ENCODE measurements around the gene SORBS1. TPM values are rescaled to one million over a fixed set of nuclear protein-coding genes. Genes with fewer than 3 reads are reported as not detected.
"Not testable (repeated sequence)": the region's sequence is repeated elsewhere in the genome, so short reads cannot be mapped to it uniquely, and the experiment has no call there.

SORBS1 gene
- total RNA-seq, 2 experiments from 2014 or later = 0.57 to 3.1 TPM

DNA sequence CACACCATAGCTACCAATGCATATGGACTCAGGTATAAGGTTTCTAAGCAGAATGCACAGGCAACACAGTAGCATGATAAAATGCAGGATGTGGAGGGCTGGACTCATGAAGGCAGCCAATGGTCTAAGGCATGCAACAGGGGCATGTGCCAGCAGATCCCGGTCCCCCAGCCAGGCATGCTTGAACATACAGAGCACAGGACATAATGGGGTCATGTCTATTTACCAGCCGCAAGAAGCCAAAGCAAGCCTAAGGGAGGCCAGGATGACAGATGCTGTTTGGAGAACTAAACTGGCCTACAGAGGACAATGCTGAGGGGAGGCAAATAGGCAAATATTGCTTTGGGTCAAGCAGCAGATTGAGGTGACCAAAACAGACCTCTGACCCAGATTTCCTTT, 210.3 kb downstream of the SORBS1 start:
- H3K4me3 ChIP-seq (ENCODE audit: low read depth, low read length, poor library complexity, severe bottlenecking) = no peak overlapping the region
- no peaks in the 10 kb centered on the region for H3K9me3 ChIP-seq (ENCODE audit: low read length)
- POLR2A ChIA-PET = interaction anchor here (1.4 to 1.5 kb wide), 2 partner anchors 11 to 32 kb away, joined by 3 to 4 read pairs; no protein-coding TSS in a partner anchor
- CTCF ChIA-PET (ENCODE audit: unreplicated experiment) = no interaction called here
- BruUV-seq (replicated peaks) = no TSS peak
- no peak overlapping the region for H2AFZ ChIP-seq (ENCODE audit: low read length)
- H3K79me2 ChIP-seq (ENCODE audit: insufficient read depth, low read depth, low read length) = no peaks in the 10 kb centered on the region
- TF ChIP-seq, protein P1, sequence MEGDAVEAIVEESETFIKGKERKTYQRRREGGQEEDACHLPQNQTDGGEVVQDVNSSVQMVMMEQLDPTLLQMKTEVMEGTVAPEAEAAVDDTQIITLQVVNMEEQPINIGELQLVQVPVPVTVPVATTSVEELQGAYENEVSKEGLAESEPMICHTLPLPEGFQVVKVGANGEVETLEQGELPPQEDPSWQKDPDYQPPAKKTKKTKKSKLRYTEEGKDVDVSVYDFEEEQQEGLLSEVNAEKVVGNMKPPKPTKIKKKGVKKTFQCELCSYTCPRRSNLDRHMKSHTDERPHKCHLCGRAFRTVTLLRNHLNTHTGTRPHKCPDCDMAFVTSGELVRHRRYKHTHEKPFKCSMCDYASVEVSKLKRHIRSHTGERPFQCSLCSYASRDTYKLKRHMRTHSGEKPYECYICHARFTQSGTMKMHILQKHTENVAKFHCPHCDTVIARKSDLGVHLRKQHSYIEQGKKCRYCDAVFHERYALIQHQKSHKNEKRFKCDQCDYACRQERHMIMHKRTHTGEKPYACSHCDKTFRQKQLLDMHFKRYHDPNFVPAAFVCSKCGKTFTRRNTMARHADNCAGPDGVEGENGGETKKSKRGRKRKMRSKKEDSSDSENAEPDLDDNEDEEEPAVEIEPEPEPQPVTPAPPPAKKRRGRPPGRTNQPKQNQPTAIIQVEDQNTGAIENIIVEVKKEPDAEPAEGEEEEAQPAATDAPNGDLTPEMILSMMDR (conservative IDR thresholded peaks at IDR 0.05; ENCODE audit: low read length) = no peak
- no peak for TF ChIP-seq EZH2phosphoT487 (IDR thresholded peaks at IDR 0.05; ENCODE audit: borderline replicate concordance, low read depth, low read length)
- H3K27ac ChIP-seq (ENCODE audit: low read depth, low read length, poor library complexity, severe bottlenecking) = no peak overlapping the region
- H3K36me3 ChIP-seq (ENCODE audit: insufficient read depth, low read length) = no peaks in the 10 kb centered on the region
- DNase-seq (ENCODE audit: low spot score) = no peak
- intact Hi-C loops (cut with micrococcal nuclease; ENCODE audit: unreplicated experiment) = no loop called here
- H3K4me2 ChIP-seq (ENCODE audit: low read length) = no peak overlapping the region
- H4K20me1 ChIP-seq (ENCODE audit: insufficient read depth, low read length) = no peaks in the 10 kb centered on the region
- H3K9me2 ChIP-seq (ENCODE audit: insufficient read depth, low read length) = no peaks in the 10 kb centered on the region
- H3K4me1 ChIP-seq (ENCODE audit: insufficient read depth, low read length, poor library complexity, severe bottlenecking) = no peaks in the 10 kb centered on the region

DNA sequence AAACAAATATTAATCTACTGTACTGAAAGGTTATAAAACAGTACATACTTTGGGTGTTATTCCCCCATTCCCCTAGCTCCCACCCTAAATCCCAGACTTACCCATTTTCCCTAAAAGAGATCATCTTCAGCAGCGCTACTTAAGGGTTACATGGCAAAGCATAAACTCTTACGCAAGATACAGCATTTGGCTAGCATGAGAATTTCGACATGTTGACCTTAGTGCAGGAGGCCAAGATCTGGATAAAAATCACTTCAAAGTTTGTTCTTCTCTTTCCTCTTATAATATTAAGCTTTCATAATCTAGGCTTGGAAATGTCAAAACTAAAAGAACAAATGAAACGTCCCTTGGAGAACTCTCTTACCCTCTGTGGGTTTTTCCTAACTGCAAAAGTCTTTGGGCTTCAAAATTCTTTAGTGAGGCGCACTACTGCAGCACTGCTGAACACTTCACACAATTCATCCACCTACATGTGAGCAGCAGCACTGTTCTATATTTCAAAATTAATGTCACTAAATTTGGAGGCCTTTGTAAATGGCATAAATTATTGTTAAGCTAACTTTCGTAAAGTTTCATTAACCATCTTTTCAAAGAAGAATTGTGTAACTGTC, 210.8 kb downstream of the SORBS1 start:
- no TSS peak for BruUV-seq (replicated peaks)
- no peak overlapping the region for H3K4me3 ChIP-seq (ENCODE audit: low read depth, low read length, poor library complexity, severe bottlenecking)
- H3K9me2 ChIP-seq (ENCODE audit: insufficient read depth, low read length) = no peaks in the 10 kb centered on the region
- TF ChIP-seq, protein P1 (conservative IDR thresholded peaks at IDR 0.05; ENCODE audit: low read length) = no peak
- no peak for TF ChIP-seq EZH2phosphoT487 (IDR thresholded peaks at IDR 0.05; ENCODE audit: borderline replicate concordance, low read depth, low read length)
- no peaks in the 10 kb centered on the region for H3K9me3 ChIP-seq (ENCODE audit: low read length)
- H2AFZ ChIP-seq (ENCODE audit: low read length) = no peak overlapping the region
- no peak overlapping the region for H3K4me2 ChIP-seq (ENCODE audit: low read length)
- no peaks in the 10 kb centered on the region for H3K4me1 ChIP-seq (ENCODE audit: insufficient read depth, low read length, poor library complexity, severe bottlenecking)
- H3K27ac ChIP-seq (ENCODE audit: low read depth, low read length, poor library complexity, severe bottlenecking) = no peak overlapping the region
- ChIA-PET POLR2A (interaction anchor here (0.6 to 1.5 kb wide), 3 partner anchors 12 to 499 kb away, joined by 3 to 4 read pairs (median 3); no protein-coding TSS in a partner anchor), CTCF (ENCODE audit: unreplicated experiment) (interaction anchor here (0.7 kb wide), 1 partner anchor 11 kb away, joined by 4 read pairs; no protein-coding TSS in a partner anchor)
- no peak for DNase-seq (ENCODE audit: low spot score)
- no peaks in the 10 kb centered on the region for H4K20me1 ChIP-seq (ENCODE audit: insufficient read depth, low read length)
- no peaks in the 10 kb centered on the region for H3K36me3 ChIP-seq (ENCODE audit: insufficient read depth, low read length)
- intact Hi-C loops (cut with micrococcal nuclease; ENCODE audit: unreplicated experiment) = no loop called here
- no peaks in the 10 kb centered on the region for H3K79me2 ChIP-seq (ENCODE audit: insufficient read depth, low read depth, low read length)

DNA sequence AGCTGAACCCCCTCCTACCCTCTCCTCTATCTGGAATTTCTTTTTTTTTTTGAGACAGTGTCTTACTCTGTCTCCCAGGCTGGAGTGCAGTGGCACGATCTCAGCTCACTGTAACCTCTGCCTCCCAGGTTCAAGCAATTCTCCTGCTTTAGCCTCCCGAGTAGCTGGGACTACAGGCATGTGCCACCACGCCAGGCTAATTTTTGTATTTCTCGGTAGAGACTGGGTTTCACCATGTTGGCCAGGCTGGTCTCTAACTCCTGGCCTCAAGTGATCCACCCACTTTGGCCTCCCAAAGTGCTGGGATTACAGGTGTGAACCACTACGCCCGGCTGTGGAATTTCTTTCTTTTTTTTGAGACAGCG, 213.8 kb downstream of the SORBS1 start:
- H3K79me2 ChIP-seq (ENCODE audit: insufficient read depth, low read depth, low read length); H3K9me2 ChIP-seq (ENCODE audit: insufficient read depth, low read length); CTCF ChIA-PET (ENCODE audit: unreplicated experiment); H3K27ac ChIP-seq (ENCODE audit: low read depth, low read length, poor library complexity, severe bottlenecking); DNase-seq (ENCODE audit: low spot score); POLR2A ChIA-PET; intact Hi-C loops (cut with micrococcal nuclease; ENCODE audit: unreplicated experiment); BruUV-seq (replicated peaks); H2AFZ ChIP-seq (ENCODE audit: low read length); H3K4me2 ChIP-seq (ENCODE audit: low read length); H4K20me1 ChIP-seq (ENCODE audit: insufficient read depth, low read length); H3K36me3 ChIP-seq (ENCODE audit: insufficient read depth, low read length); H3K9me3 ChIP-seq (ENCODE audit: low read length); H3K4me3 ChIP-seq (ENCODE audit: low read depth, low read length, poor library complexity, severe bottlenecking); H3K4me1 ChIP-seq (ENCODE audit: insufficient read depth, low read length, poor library complexity, severe bottlenecking): not testable (repeated sequence)
